HG03135 (cell line): ENCODE measurements around the gene NCLN.
"Not testable (repeated sequence)": the region's sequence is repeated elsewhere in the genome, so short reads cannot be mapped to it uniquely, and the experiment has no call there.

Experiments
- ATAC-seq: cut with Tn5 transposase; IDR thresholded peaks from one replicate; pipeline ENCODE4 v1.9.1; 2021; ENCODE audit warnings: mild to moderate bottlenecking, moderate library complexity; ENCODE audit not compliant: unreplicated experiment

NCLN gene

GRCh38 chr19:3196064-3196932 lies 10.6 kb downstream of the NCLN start:
- no peak for ATAC-seq

- no peak for ATAC-seq
Observed at GRCh38 chr19:3196933-3197205, 11.1 kb downstream of the NCLN start.

DNA sequence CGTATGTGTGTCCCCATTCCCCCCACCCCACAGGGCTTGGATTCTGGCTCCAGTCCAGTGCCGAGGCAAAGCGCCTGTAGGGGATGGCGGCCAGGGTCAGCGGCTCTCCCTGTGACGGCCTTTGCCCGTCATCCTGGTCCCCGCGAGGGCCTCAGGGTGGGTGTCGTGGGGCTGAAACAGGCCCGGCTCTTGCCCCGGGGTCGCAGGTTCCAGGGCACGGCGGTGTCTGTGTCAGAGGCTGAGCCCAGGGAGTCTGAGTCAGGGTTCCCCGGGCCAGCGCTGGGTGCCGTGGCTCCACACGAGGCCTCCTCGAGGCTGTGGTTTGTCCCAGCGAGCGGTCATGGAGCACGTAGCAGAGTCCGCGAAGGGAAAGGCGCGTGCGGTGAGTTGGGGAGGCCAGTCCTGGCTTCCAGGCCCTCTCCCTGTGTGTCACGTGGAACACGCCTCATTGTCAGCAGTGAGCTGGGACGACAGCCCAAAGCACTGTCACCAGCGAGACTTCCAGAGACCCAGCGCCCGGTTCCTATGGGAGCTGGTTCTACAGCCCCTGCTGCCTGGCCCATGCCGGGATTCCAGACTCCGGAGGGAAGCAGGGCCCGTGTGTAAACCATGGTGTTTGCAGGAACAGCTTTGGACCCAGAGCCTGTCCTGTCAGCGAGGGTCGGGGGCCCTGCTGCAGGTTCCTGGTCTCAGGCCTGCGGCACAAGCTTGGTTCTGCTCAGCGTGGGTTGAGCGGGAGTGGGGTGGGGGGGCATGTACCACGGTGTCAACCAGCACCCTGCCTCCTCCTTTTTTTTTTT lies 13.4 kb downstream of the NCLN start:
- ATAC-seq: no peak

DNA sequence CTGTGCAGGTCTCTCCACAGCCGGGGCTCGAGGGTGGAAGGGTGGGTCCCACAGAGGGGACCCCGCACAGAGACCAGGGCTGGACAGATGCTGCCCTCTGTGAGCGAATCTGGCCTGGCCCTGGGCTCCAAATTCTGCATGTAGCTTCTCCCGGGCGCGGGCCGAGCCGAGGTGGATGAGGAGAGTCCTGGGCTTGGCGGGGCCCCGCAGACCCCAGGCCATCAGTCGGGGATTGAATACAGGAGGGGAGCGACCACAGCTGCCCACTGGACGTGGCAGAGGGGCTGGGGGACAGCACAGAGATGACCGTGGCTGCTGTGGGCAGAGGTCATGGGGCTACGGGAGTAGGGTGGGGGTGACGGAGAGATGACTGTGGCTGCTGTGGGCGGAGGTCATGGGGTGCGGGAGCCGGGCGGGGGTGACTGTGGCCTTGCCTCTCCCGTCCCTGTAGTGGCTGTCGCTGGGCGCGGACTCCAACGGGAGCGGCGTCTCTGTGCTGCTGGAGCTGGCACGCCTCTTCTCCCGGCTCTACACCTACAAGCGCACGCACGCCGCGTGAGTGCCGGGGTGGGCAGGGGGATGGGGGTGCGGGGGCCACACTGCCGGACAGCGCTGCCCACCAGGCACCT lies 15.5 kb downstream of the NCLN start:
- ATAC-seq: no peak

- no peak for ATAC-seq
Observed at GRCh38 chr19:3201911-3202310, 16.2 kb downstream of the NCLN start.

DNA sequence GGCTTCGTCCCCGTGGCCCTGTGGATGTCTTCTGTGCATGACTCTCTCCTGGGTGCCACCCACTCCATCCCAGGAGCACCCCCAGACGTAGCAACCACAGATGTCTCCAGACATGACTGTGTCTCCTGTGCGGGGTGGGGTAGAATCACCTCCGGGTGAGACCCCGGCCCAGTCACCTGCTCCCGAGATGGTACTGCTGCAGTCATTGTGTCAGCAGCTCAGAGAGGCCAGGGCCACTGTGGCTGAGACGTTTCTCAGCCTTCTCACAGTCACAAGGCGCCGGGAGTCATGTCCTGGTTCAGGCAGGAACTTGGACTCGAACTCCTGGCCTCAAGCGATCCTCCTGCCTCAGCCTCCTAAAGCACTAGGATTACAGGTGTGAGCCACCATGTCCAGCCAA lies 16.6 kb downstream of the NCLN start:
- no peak for ATAC-seq

GRCh38 chr19:3202895-3203294 lies 17.2 kb downstream of the NCLN start:
- not testable (repeated sequence) for ATAC-seq

- ATAC-seq: no peak
Observed at GRCh38 chr19:3203805-3204645, 18.3 kb downstream of the NCLN start.

DNA sequence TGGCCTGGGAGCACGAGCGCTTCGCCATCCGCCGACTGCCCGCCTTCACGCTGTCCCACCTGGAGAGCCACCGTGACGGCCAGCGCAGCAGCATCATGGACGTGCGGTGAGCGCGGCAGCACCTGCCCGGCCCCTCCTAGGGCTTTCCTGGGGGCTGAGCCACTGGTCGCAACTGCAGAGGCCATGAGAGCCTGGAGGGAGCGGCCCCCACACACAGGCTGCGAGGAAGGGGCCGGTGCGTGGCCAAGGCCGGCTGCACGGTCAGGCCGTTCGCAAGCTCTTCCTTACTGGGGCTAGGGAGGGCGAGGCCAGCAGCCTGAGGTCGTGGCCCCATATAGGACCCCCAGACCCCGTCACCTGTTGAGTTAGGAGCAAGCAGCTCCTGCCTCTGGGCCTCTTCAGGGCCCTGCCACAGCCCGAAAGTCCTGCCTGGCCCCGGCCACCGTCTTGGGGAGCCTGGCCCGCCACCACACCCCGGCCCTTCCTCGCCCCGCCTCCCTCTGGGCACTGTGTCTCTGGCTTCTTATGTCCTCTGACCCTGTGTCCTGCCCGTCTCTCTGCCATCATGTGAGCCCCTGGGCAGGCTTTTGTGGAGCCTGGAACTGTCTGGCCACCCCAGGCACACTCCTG lies 19.0 kb downstream of the NCLN start:
- no peak for ATAC-seq

DNA sequence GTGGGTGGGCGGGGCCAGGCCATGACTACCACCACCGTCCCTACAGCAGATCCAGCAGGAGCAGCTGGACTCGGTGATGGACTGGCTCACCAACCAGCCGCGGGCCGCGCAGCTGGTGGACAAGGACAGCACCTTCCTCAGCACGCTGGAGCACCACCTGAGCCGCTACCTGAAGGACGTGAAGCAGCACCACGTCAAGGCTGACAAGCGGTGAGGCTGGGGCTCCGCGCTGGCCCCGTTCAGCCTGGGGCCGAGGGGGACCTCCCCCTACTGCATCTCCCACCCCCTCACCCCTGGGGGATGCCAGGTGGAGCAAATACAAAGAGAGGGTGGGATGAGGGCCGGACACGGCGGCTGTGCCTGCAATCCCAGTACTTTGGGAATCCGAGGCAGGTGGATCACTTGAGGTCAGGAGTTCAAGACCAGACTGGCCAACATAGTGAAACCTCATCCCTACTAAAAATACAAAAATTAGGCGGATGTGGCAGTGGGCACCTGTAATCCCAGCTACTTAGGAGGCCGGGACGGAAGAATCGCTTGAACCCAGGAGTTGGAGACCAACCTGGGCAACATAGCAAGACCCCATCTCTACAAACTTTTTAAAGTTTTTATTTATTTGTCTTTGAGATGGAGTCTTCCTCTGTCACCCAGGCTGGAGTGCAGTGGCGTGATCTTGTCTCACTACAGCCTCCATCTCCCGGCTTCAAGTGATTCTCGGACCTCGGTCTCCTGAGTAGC lies 20.7 kb downstream of the NCLN start:
- no peak for ATAC-seq

GRCh38 chr19:3207461-3208242 lies 21.9 kb downstream of the NCLN start:
- ATAC-seq: no peak

DNA sequence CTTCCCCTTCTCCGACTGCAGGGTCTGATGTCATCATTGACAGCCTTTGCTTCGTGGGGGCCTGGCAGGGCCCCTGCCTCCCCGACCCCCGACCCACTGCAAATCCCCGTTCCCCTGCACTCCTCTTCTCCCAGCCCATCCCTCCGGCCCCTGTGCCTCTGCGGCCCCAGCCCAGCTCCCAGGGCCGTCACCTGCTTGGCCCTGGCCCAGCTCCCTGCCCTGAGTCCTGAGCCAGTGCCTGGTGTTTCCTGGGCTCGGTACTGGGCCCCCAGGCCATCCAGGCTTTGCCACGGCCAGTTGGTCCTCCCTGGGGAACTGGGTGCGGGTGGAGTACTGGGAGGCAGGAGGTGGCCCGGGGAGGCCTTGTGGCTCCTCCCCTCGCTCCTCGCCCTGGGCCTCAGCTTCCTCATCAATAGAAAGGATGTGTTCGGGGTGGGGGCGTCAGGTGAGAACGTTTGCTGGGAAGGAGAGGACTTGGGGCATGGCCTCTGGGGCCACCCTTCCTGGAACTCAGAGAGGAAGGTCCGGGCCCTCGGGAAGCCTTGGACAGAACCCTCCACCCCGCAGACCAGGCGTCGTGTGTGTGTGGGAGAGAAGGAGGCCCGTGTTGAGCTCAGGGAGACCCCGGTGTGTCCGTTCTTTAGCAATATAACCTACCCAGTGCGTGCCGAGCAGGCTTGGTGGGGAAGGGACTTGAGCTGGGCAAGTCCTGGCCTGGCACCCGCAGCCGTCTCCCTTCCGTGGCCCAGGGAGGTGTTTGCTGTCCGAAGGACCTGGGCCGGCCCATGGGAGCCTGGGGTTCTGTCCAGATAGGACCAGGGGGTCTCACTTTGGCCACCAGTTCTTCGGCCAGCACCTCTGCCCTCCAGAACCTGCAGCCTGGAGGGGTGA lies 22.8 kb downstream of the NCLN start:
- no peak for ATAC-seq

DNA sequence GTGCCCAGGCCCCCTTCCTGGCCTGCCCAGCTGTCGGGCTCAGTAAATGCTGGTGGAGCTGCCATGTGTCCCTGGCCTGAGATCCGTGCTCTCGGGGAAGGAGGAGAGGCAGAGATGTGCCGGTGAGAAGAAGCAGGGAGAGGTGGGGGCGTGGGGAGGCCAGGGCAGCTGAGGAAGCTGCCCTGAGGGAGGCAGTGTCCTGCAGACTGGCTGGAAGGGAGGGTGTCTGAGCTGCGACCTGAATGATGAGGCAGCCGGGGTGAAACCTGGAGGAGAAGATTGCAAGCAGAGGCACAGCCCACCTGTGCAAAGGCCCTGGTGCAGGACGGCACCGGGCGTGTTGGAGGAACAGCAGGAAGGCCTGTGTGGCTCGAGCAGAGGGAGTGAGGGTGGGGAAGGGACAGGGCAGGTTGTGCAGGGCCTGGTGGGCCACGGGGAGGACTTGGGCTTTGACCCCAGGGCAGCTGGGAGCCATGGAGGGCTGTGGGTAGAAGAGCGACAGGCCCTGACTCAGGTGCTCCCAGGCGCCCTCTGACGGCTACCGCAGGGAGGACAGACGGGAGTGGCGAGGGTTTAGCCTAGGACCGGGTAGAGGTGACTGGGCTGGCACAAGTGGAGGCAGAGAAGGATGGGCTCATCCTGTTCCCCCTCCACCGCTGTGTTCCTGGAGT lies 24.8 kb downstream of the NCLN start:
- ATAC-seq: no peak

- no peak for ATAC-seq
Observed at GRCh38 chr19:3211191-3211590, 25.5 kb downstream of the NCLN start.

DNA sequence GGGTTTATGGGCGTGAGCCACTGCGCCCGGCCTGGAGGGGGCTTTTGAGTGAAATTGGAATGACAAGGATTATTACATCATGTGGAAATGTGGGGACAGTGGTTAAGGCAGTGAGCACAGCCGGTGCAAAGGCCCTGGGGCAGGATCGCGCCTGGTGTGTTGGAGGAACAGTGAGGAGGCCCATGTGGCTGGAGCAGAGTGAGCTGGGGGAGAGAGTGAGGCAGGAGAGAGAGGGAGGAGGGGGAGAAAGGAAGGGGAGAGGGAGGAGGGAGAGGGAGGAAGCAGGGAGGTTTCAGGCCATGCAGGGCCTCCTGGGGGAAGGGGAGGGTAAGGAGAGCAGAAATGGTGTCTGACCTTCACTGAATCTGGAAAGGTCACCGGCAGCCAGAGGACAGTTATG lies 27.4 kb downstream of the NCLN start:
- no peak for ATAC-seq

DNA sequence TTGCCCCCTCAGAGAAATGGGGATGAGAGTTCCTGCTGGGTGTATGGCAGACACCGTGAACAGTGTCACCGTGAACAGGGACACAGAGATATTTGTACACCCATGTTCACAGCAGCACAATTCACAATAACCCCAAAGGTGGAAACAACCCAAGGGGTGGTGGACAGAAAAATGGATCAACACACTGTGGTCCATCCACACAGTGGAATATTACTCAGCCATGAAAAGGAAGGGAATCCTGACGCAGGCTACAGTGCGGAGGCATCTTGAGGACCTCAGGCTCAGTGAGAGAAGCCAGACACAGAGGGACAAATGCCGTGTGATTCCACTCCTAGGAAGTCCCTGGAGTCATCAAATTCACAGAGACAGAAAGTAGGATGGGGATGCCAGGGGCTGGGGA lies 31.1 kb downstream of the NCLN start:
- ATAC-seq: no peak

- ATAC-seq: no peak
Observed at GRCh38 chr19:3220576-3220975, 34.8 kb downstream of the NCLN start.

- ATAC-seq: not testable (repeated sequence)
Observed at GRCh38 chr19:3221576-3221975, 35.8 kb downstream of the NCLN start.
